GM21515 (cell line): Measurements from ENCODE around the gene BBS2.

Experiments used
- ATAC-seq: cut with Tn5 transposase; IDR thresholded peaks from one replicate; pipeline ENCODE4 v1.9.1; 2021; ENCODE audit not compliant: unreplicated experiment

The BBS2 gene

GRCh38 chr16:56519459-56520250 is at the start of gene BBS2:
Gene BBS2, minus strand, starts transcription at chr16:56520024. Its CDS starts 162 bp downstream, at chr16:56519862.
- peak; percentile 86 for ATAC-seq

DNA sequence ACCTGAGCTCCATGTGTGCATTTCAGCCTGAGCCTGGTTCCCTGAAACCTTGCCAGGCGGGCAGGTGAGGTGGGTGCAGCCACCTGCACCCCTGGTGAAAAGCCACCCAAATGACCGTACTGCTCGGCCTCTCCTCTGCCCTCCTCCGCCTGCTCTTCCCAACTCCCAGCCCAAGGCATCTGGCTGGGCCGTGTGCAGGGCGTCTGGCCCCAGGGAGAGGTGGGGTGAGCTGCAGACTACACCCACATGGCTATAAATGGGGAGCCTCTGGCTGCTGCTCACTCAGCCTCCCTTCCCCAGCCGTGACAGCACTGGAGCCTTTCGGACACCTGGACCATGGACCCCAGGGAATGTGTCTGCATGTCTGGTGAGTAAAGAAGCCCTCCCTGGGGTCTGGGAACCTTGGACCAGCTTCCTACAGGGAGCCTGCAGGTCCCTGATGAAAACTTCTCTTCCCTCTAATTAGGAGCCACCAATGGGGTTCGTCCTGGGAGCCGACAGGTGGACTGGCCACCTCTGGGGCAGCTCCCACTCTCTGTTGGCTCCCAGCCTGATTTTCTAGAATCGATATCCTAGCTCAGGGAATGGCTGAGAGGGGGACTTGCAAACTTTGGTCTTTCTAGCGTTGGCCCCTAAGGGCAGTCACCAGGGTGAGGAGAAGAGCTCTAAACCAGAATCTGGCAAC is 45.1 kb upstream of the BBS2 start, which contains the start of gene MT4:
TSS of gene MT4 (plus strand) at position 281 of the 685 bp plus-strand sequence. CDS start at position 337, 56 bp downstream.
- ATAC-seq = no peak

GRCh38 chr16:56561126-56561525 is 41.3 kb upstream of the BBS2 start:
- no peak for ATAC-seq

DNA sequence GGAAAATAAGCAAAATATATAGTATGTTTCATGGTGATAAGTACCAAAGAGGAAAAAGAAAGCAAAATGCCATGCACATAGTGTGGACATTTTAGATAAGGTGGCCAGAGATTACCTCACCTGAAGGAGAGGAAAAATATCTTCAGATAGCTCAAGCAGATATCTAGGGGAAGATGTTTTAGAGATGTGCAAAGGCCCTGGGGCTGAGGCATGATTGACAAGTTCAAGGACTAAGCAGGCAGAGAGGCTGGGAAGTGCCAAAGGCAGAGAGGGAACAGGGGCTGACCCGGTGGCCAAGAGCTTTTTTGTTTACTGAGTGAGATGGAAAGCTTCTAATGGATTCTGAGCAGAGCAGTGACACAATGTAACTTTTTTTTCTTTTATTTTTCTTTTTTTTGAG is 40.6 kb upstream of the BBS2 start:
- no peak for ATAC-seq

- no peak for ATAC-seq
Measured at GRCh38 chr16:56559109-56559508, 39.3 kb upstream of the BBS2 start.

DNA sequence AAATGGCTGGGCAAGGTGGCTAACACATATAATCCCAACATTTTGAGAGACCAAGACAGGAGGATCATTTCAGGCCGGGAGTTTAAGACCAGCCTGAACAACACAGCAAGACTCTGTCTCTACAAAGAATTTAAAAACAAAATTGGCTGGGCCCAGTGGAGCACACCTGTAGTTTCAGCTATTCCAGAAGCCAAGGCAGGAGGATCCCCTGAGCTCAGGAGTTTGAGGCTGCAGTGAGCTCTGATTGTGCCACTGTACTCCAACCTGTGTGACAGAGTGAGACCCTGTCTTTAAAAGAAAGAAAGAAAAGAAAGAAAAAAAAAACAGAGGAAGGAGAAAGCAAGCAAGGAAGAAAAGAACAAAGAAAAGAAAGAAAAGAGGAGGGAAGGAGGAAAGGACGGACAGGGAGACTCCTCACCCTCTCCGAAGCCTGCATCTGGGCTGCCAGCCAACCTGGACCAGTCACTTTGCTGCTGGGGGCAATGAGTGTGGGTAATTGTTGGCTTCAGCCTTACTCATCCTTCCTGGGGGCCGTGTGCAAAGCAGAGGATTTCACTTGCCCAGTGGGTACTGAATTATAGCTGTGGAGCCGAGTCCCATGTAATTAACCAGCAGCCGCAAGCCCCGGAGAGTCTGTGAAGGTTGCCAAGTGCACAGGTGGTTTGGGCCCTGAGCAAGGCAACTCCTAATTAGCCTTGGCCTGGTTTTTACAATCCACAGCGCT is 38.4 kb upstream of the BBS2 start:
- no peak for ATAC-seq

DNA sequence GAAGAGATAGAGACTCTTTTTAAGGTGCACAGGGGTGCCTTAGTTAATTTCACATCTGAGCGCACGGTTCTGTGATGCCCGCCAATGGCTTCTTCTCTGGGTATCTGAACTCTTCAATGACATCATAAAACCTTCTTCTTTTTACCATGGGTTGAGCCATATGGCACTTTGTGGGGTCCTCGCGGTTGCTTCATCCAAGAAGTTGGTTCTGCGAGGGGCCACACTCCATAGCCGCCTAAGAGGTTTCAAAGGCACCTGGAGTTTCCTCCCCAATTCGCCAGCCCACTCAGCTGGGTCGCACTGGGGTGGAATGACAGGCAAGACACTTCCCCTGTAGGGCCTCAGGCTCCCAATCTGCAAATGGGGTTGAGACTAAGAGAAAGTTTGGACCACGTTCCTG is 34.6 kb upstream of the BBS2 start:
- ATAC-seq = no peak

DNA sequence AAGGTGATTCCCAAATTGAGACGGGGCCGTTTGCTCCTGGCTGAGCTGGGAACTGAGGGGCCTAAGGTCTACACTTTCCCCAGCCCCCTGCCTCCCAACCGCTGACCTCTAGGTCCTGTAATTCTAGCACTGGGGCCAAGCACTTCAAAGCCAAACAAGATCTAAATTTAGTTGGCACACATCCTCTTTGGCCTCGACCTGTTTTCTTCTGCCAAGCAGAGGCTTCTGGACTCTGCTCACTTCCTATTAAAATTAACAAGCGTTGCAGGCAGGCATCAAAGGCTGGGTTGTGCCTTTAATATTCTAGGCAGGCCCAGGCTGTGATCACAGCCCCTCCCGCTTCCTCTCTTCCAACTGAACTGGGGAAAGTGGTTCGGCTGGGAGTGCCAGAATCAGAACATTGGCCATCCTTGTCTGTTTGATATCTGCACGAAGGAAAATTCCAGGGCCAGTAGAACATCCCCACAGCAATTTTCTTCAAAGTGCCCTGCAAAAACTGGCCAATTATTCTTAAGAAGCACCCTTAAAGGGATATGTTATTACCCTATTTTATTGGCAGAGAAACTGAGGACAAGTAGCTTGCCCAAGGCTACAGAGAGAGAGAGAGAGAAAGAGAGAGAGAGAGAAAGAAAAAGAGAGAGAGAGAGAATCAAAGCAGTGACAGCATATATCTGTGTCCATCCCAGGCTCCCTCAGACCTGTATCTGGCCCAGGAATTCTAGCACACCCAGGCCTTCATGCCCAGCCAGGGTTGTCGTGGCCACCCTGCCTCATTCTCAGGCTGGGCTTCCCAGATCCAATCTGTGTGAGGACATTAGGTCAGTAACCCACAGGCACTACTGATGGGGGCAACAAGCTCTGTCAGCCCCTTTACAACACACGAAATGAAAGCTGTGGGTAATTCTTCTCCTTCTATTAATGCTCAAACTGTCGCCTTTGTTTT is 32.2 kb upstream of the BBS2 start:
- no peak for ATAC-seq

GRCh38 chr16:56549744-56550385 is 30.0 kb upstream of the BBS2 start:
- no peak for ATAC-seq

GRCh38 chr16:56549161-56549560 is 29.3 kb upstream of the BBS2 start:
- ATAC-seq = no peak

DNA sequence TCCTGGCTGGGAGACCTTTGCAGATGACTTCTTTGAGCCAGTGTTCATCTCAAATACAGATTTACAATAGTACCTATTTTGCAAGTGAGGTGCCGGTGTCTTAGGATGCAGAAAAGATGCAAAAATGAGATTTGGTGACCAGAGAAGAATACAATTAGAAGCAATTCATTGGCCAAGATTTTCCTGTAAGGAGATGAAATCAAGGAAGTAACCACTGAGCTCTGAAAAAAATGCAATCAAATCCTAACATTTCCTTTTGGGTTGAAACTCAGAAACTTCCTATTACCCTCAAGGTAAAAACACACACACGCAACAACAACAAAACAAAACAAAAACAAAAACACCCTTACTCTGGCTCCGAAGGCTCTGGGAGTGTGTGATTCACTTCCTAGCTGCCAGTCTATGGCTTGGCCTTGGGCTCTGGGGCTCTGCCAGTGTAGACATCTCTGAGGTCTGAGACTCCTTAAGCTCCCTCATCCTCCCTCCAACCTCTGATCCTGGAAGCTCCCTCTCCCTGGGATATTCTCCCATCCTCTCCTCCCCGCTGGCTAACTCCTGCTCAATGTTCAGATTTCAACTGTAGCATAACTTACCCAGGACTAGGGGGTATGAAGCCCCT is 28.2 kb upstream of the BBS2 start:
- ATAC-seq = no peak

GRCh38 chr16:56547120-56547948 is 27.5 kb upstream of the BBS2 start:
- ATAC-seq = no peak

GRCh38 chr16:56542039-56542438 is 22.2 kb upstream of the BBS2 start:
- ATAC-seq = no peak

DNA sequence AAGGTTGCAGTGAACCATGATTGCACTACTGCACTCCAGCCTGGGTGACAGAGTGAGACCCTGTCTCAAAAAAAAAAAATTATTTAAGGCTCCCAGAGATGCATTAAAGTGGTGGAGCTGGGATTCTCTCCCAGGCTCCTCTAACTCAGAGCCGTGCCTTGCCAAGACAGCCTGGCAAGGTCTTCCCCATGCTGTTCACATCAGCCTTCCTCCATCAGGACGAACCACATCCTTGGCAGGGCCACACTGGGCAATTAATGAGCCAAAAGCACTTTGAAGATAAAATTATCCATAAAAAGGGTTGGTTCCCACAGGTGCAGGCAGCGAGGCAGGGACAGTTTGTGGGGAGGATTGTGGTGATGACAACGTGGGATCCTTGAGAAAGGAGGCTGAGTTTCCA is 19.8 kb upstream of the BBS2 start:
- no peak for ATAC-seq

GRCh38 chr16:56538331-56538730 is 18.5 kb upstream of the BBS2 start:
- ATAC-seq = no peak

DNA sequence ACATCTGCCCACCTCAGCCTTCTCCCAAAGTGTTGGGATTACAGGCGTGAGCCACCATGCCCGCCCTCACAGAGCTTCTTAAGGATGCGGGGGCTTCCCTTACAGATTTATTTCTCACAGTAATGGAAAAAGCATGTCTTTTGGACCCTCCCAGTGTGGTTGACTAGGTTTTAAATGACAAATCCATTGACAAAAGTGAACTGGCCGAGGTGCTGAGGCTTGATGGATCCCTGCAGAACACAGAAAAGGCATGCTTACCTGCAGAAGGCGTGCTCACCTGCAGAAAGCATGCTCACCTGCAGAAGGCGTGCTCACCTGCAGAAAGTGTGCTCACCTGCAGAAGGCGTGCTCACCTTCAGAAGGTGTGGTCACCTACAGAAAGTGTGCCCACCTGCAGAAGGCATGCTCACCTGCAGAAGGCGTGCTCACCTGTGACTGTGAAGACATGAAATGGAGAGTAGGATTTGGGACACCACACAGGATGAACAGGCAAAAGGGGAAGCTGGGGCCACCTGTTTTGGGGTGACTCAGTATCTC is 15.1 kb upstream of the BBS2 start:
- ATAC-seq = no peak

DNA sequence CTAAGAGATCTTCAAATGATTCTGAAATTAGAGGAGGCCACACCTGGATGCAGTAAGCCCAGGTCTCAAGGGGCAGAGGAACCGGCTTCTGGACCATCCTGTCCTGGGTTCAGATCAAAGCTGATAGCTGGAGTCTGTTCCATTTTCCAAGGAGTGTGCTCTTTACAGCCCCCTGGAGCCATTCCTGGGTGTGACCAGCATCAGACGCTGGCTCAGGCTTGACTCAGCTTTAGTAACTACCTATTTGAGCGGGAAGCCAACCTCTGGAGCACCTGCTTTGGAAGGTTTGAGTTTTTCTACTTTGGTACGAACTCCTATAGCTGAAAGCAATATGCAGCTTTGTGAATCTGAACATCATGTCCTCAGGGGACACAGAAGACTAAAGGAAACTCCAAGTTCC is 12.9 kb upstream of the BBS2 start:
- no peak for ATAC-seq

GRCh38 chr16:56530872-56531271 is 11.0 kb upstream of the BBS2 start:
- ATAC-seq = no peak

DNA sequence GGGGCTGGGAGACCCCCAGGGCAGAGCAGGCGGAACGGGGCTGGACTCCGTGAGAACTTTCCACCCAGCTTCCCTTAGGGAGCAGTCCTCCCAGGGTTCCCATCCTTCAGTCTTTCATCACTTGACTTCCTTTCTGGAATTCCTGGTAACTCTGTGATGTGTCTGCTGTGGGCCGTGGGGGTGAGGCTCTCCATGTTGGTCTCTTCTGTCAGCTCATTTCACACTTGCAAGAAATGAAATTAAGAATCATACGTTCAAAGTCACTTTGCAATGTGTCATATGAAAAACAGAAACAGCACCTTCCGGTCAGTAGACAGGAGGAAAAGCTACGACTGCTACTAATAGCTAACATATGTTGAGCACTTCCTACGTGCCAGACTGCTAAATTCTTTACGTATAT is 5.4 kb upstream of the BBS2 start:
- no peak for ATAC-seq
